Fibroblast of lung (primary cell): ENCODE results near the gene BLOC1S1. TPM values are rescaled to one million over a fixed set of nuclear protein-coding genes. Genes with fewer than 3 reads are reported as not detected.

ENCODE experiments used
- DNase-seq, 2 donors: peaks; one replicate each; pipeline versions ENCODE4 v3.0.0 to v3.0.0-alpha.2; 2010; ENCODE audit warnings: low read depth in 2 of 2
- H2AFZ ChIP-seq: 2 replicates; pipeline ENCODE4 v1.5.1; 2012; ENCODE audit warnings: low read length, control low read depth, inconsistent platforms
- H3K27ac ChIP-seq: 2 replicates; pipeline ENCODE4 v1.5.1; 2011; ENCODE audit warnings: low read length, control low read depth; ENCODE audit not compliant: insufficient read depth
- H3K27me3 ChIP-seq: 2 replicates; pipeline ENCODE4 v1.5.1; 2011; ENCODE audit warnings: mild to moderate bottlenecking, low read length; ENCODE audit not compliant: control insufficient read depth, insufficient read depth
- H3K36me3 ChIP-seq: 2 replicates; pipeline ENCODE4 v1.5.1; 2011; ENCODE audit warnings: low read length; ENCODE audit not compliant: control insufficient read depth, insufficient read depth
- H3K4me1 ChIP-seq: 2 replicates; pipeline ENCODE4 v1.5.1; 2011; ENCODE audit warnings: low read length; ENCODE audit not compliant: control insufficient read depth, insufficient read depth; ENCODE audit errors: extremely low read depth
- H3K4me2 ChIP-seq: 2 replicates; pipeline ENCODE4 v1.5.1; 2011; ENCODE audit warnings: low read length, control low read depth; ENCODE audit not compliant: insufficient read depth; ENCODE audit errors: extremely low read depth
- H3K4me3 ChIP-seq, 4 experiments: fragments of 200-600 bp in 1 of 4; sonication (generic) in 1 of 4; replicated peaks in 1 of 4; 2 replicates each; pipeline ENCODE4 v1.5.1; 2011 to 2016; ENCODE audit warnings: low read length in 4 of 4, low read depth in 3 of 4, mild to moderate bottlenecking in 3 of 4, control low read depth in 2 of 4, inconsistent platforms in 1 of 4, mixed read lengths in 1 of 4; ENCODE audit not compliant: insufficient read depth in 1 of 4; ENCODE audit errors: control extremely low read depth in 1 of 4
- H3K79me2 ChIP-seq: 2 replicates; pipeline ENCODE4 v1.5.1; 2012; ENCODE audit warnings: mild to moderate bottlenecking, low read length, inconsistent platforms; ENCODE audit not compliant: control insufficient read depth, insufficient read depth
- H3K9ac ChIP-seq: 2 replicates; pipeline ENCODE4 v1.5.1; 2011; ENCODE audit warnings: mild to moderate bottlenecking, low read length, control low read depth; ENCODE audit not compliant: insufficient read depth
- H3K9me3 ChIP-seq: 2 replicates; pipeline ENCODE4 v1.5.1; 2012; ENCODE audit warnings: low read depth, low read length; ENCODE audit not compliant: control insufficient read depth, insufficient read depth
- H4K20me1 ChIP-seq: 2 replicates; pipeline ENCODE4 v1.5.1; 2011; ENCODE audit warnings: low read length; ENCODE audit not compliant: control insufficient read depth, insufficient read depth; ENCODE audit errors: extremely low read depth
- CTCF ChIP-seq, 2 donors: IDR thresholded peaks in 1 of 2; conservative IDR thresholded peaks in 1 of 2; 1 replicate in 1 of 2; 2 replicates in 1 of 2; pipeline ENCODE4 v1.5.1; 2011 to 2012; ENCODE audit warnings: low read length in 2 of 2, control low read depth in 1 of 2, inconsistent platforms in 1 of 2, low read depth in 1 of 2, mild to moderate bottlenecking in 1 of 2
- EZH2 ChIP-seq: IDR thresholded peaks from 2 replicates; pipeline ENCODE4 v1.5.1; 2012; ENCODE audit warnings: low read length, control low read depth, mild to moderate bottlenecking; ENCODE audit errors: missing control alignments
- polyA plus RNA-seq, 2 donors: library from polyadenylated mRNA; depleted of rRNA in 1 of 2; stranded (reverse) in 1 of 2; unstranded in 1 of 2; fragments of >200 nt; gene quantifications; 2 replicates each; pipeline ENCODE4 v1.2.1, GENCODE V29; 2011 to 2012; ENCODE audit warnings: missing spikeins in 1 of 2
- total RNA-seq: library from RNA; depleted of rRNA; stranded (reverse); fragments of >200 nt; gene quantifications from 2 replicates; pipeline ENCODE4 v1.2.1, GENCODE V29; 2014

The BLOC1S1 gene
- total and polyA plus RNA-seq, 2 donors (not counting 1 experiment from before 2014, with no cell fraction given), result 103 to 163 TPM

- H3K79me2 ChIP-seq, result peaks cover 1% of the 10 kb centered on the region
- H3K36me3 ChIP-seq, result no peaks in the 10 kb centered on the region
- H2AFZ ChIP-seq, result no peak overlapping the region
- no peak overlapping the region for H3K9ac ChIP-seq
- TF ChIP-seq CTCF (conservative IDR thresholded peaks at IDR 0.05 in 1 of 2, IDR thresholded peaks at IDR 0.05 in 1 of 2; ENCODE audit: low read depth in 1 of 2, low read length in 2 of 2) (no peak), EZH2 (no peak)
- H3K4me1 ChIP-seq, result no peaks in the 10 kb centered on the region
- H3K9me3 ChIP-seq, result no peaks in the 10 kb centered on the region
- no peak for DNase-seq
- H3K4me3 ChIP-seq, result no peak overlapping the region
- H3K27me3 ChIP-seq, result no peaks in the 10 kb centered on the region
- H3K4me2 ChIP-seq, result no peak overlapping the region
- no peak overlapping the region for H3K27ac ChIP-seq
- no peaks in the 10 kb centered on the region for H4K20me1 ChIP-seq
These were observed 51.3 kb downstream of the BLOC1S1 start for GRCh38 chr12:55767156-55767555.

Other genes starting within 250 kb of the BLOC1S1 start
- gene OR6C70, start 245.9 kb upstream of the BLOC1S1 start, total RNA-seq, result not detected in 2 replicates
- not detected in 2 replicates for gene OR6C70, start 245.9 kb upstream of the BLOC1S1 start, polyA plus RNA-seq
- not detected in 2 replicates for gene OR6C68, start 223.7 kb upstream of the BLOC1S1 start, total RNA-seq
- gene OR6C68, start 223.7 kb upstream of the BLOC1S1 start, polyA plus RNA-seq, result not detected in 2 replicates
- under 0.01 TPM in 1 of 2 replicates, not detected in the other for gene OR6C4, start 166.4 kb upstream of the BLOC1S1 start, total RNA-seq
- gene OR6C4, start 166.4 kb upstream of the BLOC1S1 start, polyA plus RNA-seq, result not detected in 2 replicates
- not detected in 2 replicates for gene OR2AP1, start 143.6 kb upstream of the BLOC1S1 start, total RNA-seq
- gene OR2AP1, start 143.6 kb upstream of the BLOC1S1 start, polyA plus RNA-seq, result not detected in 2 replicates
- not detected in 2 replicates for gene OR10P1, start 79.2 kb upstream of the BLOC1S1 start, total RNA-seq
- not detected in 2 replicates for gene OR10P1, start 79.2 kb upstream of the BLOC1S1 start, polyA plus RNA-seq
- gene ITGA7, start 8.1 kb upstream of the BLOC1S1 start, total RNA-seq, result 40.3 and 130 TPM in 2 replicates
- 42.7 and 46.4 TPM in 2 replicates for gene ITGA7, start 8.1 kb upstream of the BLOC1S1 start, polyA plus RNA-seq
- gene RDH5, start 4.3 kb downstream of the BLOC1S1 start, total RNA-seq, result 12.1 and 49.2 TPM in 2 replicates
- 11.1 and 16.7 TPM in 2 replicates for gene RDH5, start 4.3 kb downstream of the BLOC1S1 start, polyA plus RNA-seq
- 3,001 and 3,424 TPM in 2 replicates for gene CD63, start 13.0 kb downstream of the BLOC1S1 start, total RNA-seq
- gene CD63, start 13.0 kb downstream of the BLOC1S1 start, polyA plus RNA-seq, result 2,890 and 3,456 TPM in 2 replicates
- 3.1 and 4.3 TPM in 2 replicates for gene GDF11, start 27.1 kb downstream of the BLOC1S1 start, total RNA-seq
- 9.4 and 11.1 TPM in 2 replicates for gene GDF11, start 27.1 kb downstream of the BLOC1S1 start, polyA plus RNA-seq
- gene SARNP, start 101.7 kb downstream of the BLOC1S1 start, total RNA-seq, result 83.0 and 88.5 TPM in 2 replicates
- gene SARNP, start 101.7 kb downstream of the BLOC1S1 start, polyA plus RNA-seq, result 172 and 183 TPM in 2 replicates
- 15.7 and 26.9 TPM in 2 replicates for gene ORMDL2, start 102.0 kb downstream of the BLOC1S1 start, total RNA-seq
- gene ORMDL2, start 102.0 kb downstream of the BLOC1S1 start, polyA plus RNA-seq, result 54.5 and 60.6 TPM in 2 replicates
- gene DNAJC14, start 113.5 kb downstream of the BLOC1S1 start, total RNA-seq, result 56.0 and 66.7 TPM in 2 replicates
- gene DNAJC14, start 113.5 kb downstream of the BLOC1S1 start, polyA plus RNA-seq, result 11.5 and 12.2 TPM in 2 replicates
- 3.3 and 7.1 TPM in 2 replicates for gene MMP19, start 126.9 kb downstream of the BLOC1S1 start, total RNA-seq
- gene MMP19, start 126.9 kb downstream of the BLOC1S1 start, polyA plus RNA-seq, result 18.3 and 21.8 TPM in 2 replicates
- gene PYM1, start 211.8 kb downstream of the BLOC1S1 start, total RNA-seq, result 28.5 and 38.6 TPM in 2 replicates
- 27.8 and 29.3 TPM in 2 replicates for gene PYM1, start 211.8 kb downstream of the BLOC1S1 start, polyA plus RNA-seq
- 24.4 and 51.9 TPM in 2 replicates for gene DGKA, start 215.1 kb downstream of the BLOC1S1 start, total RNA-seq
- 41.4 and 44.7 TPM in 2 replicates for gene DGKA, start 215.1 kb downstream of the BLOC1S1 start, polyA plus RNA-seq
- gene PMEL, start 250.0 kb downstream of the BLOC1S1 start, total RNA-seq, result 0.26 and 0.50 TPM in 2 replicates
- 0.41 and 0.84 TPM in 2 replicates for gene PMEL, start 250.0 kb downstream of the BLOC1S1 start, polyA plus RNA-seq